ENCODE data around the gene GAMT.

GAMT gene

GRCh38 chr19:1385816-1386215 is 15.5 kb downstream of the GAMT start:
- DNase-seq (ENCODE audit: low read depth, low spot score): no peak

GRCh38 chr19:1384478-1385110 is 16.7 kb downstream of the GAMT start:
- DNase-seq (ENCODE audit: low read depth, low spot score): no peak

GRCh38 chr19:1384085-1384462 is 17.3 kb downstream of the GAMT start:
- DNase-seq (ENCODE audit: low read depth, low spot score): no peak

DNA sequence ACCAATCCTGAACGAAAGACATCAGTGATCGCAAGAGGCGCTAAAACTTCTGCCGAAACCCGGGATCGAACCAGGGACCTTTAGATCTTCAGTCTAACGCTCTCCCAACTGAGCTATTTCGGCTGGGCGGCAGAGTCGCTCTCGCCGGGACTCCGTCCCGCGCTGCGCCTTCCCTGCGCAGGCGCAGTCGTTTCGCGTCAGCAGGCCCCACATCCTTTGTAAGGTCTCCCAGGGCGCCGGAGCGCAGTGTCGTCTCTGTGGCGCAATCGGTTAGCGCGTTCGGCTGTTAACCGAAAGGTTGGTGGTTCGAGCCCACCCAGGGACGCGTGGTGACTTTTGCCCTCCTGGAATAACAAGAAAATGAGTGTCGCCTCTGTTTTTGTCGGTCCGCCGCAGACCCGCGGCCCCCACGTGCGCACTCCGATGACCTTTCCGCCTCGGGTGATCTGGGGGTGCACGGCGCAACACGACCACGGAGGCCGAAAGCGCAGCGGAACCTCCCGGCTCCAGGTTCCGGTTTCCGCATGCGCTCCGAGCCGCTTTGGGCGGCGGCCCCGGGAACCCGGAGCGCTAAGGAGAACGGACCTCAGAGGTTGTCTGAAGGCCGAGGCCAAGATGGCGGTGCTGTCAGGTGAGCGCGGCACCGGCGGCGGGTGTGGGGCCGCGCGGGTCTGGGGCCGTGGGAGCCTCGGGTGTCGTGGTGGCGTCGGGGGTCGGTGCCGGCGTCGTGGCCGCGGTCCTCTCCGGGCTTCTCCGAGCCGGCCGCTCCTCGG is 17.8 kb downstream of the GAMT start, which contains the start of gene NDUFS7:
Gene NDUFS7 (plus strand): TSS at position 596 of the 773 bp plus-strand sequence. CDS start 20 bp downstream, at position 616.
- DNase-seq (ENCODE audit: low read depth, low spot score): peak; percentile 82

- no peak for DNase-seq (ENCODE audit: low read depth, low spot score)
Observed at GRCh38 chr19:1383017-1383311, 18.4 kb downstream of the GAMT start.

DNA sequence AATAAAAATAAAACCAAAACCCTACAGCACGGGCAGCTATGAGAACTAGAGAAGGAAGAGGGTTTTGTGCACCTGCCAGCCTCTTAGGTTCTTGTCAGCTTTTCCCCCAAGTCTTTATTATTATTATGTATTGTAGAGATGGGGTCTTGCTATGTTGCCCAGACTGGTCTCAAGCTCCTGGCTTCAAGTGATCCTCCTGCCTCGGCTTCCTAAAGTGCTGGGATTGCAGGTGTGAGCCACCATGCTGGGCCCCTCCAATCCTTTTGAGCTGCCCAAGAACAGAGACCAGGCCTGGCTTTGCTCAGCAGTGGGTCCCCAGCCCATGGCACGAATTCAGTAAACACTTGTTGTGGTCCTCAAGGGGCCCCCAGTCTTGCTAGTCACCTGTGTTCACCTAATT is 19.1 kb downstream of the GAMT start:
- no peak for DNase-seq (ENCODE audit: low read depth, low spot score)

GRCh38 chr19:1379961-1380489 is 21.3 kb downstream of the GAMT start:
- no peak for DNase-seq (ENCODE audit: low read depth, low spot score)

GRCh38 chr19:1379126-1379905 is 22.0 kb downstream of the GAMT start:
- DNase-seq (ENCODE audit: low read depth, low spot score): no peak

- no peak for DNase-seq (ENCODE audit: low read depth, low spot score)
Observed at GRCh38 chr19:1377965-1378785, 23.2 kb downstream of the GAMT start.

- no peak for DNase-seq (ENCODE audit: low read depth, low spot score)
Observed at GRCh38 chr19:1377176-1377964, 24.0 kb downstream of the GAMT start.

- DNase-seq (ENCODE audit: low read depth, low spot score): no peak
Observed at GRCh38 chr19:1376415-1376805, 24.9 kb downstream of the GAMT start.

DNA sequence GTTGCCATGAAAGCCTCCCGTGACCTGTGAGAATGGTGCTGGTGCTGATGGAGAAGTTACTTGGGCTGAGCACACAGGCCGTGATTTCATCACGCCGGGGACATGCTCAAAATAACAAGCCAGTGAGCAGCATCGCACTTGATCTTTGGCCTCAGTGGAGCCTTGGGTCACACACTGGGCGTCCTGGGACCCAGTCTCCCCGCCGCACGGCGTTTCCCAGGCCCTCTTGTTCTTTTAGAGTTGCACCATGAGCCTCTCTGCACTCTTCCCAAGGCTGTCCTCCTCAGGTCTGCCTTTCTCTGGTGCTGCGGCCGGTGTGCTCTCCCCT is 27.1 kb downstream of the GAMT start:
- DNase-seq (ENCODE audit: low read depth, low spot score): no peak

DNA sequence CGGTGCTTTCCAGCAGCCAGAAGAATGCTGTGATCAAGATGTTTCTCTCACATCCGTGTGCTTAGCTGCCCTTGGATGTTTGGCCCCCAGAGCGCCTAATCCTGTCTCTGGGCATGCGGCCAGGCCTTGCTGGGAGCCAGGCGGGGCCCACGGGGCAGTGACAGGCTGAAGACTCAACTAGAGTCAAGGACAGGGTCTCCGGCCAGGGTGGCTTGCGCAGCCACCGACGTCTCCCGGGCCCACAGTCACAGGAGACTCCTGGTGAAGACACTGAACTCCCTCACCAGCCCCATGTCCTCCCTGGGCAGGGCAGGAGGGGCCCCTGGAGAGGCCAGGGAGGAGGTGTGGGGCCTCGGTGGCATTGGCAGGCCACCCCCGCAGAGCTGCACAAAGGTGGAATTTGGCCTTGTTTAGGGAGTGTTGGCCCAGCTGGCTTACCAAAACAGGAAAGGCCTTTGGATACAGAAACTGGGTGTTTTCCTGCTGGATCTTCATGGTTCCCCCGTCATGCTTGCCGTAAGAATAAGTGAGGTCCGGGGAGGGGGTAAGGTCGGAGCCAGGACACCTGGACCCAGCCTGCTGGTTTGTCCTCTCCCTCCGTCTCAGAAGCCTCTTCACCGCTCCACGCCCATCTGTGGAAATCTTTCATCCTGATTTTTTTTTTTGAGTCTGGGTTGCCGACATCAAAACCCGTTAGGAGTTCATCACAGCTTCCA is 27.6 kb downstream of the GAMT start:
- DNase-seq (ENCODE audit: low read depth, low spot score): no peak

DNA sequence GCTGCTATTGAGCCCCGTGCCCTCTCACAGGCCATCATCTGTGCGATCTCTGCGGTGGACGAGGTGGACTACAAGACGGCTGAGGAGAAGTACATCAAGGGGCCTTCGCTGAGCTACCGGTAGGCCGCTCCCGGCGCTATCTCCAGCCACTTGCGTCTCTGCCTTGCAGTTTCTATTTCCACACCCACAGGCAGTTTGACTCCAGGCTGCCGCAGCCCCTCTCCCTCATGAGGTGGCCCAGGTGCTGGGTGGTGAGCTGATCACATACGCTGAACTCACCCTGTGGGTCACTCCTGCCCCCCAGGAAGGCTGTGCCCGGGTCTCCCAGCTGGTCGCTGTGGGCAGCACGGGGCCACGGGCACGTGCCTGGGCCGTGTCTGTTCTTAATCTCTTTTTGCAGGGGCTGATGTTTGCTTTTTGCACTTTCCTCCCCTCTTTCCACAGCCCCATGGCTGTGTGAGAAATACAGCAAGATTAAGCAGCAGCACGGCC is 28.3 kb downstream of the GAMT start:
- no peak for DNase-seq (ENCODE audit: low read depth, low spot score)

DNA sequence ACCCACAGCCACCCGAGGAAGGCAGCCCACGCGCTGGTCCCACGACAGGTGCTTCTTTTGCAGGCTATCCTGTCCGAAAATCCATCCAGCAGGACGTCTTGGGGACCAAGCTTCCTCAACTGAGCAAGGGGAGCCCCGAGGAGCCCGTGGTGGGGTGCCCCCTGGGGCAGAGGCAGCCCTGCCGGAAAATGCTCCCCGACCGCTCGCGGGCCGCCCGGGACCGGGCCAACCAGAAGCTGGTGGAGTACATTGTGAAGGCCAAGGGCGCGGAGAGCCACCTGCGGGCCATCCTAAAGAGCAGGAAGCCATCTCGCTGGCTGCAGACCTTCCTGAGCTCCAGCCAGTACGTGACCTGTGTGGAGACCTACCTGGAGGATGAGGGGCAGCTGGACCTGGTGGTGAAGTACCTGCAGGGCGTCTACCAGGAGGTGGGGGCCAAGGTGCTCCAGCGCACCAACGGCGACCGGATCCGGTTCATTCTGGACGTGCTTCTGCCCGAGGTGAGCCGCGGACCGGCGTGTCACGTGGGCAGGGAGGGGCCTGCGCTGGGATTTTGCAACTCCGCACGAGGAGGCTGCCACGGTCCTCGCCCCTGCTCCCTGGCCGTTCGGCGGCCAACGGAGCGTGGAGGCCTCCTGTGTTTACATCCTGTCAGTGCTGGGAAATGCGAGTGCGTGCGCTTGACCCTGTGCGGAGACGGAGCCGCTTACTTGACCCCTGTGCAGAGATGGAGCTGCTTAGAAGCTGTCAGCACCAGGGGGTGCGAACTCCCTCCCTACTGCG is 30.6 kb downstream of the GAMT start:
- no peak for DNase-seq (ENCODE audit: low read depth, low spot score)

DNA sequence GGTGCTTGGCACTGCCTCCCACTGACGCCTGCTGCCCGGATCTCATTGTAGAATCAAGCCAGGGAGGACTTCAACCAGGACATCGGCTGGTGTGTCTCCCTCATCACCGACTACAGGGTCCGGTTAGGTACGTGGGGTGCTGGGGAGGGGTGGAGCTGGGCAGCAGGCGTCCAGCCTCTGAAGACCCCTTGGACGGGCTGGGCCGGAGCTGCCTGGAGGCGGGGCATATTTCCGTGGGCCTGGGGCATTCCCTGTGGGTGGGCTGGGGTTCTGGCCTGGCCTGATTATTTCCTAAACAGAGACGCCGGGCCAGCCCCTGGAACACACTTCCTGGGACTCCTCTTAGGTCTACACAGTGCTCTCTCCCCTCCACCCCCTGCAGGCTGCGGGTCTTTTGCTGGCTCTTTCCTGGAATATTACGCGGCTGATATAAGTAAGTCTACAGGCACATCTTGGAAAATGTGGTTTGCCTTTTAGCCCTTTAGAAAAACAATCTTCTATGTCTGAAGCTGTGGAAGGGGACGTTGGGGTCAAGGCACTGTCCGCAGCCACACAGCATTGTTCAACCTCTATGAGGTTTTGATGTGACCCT is 32.0 kb downstream of the GAMT start:
- no peak for DNase-seq (ENCODE audit: low read depth, low spot score)

DNA sequence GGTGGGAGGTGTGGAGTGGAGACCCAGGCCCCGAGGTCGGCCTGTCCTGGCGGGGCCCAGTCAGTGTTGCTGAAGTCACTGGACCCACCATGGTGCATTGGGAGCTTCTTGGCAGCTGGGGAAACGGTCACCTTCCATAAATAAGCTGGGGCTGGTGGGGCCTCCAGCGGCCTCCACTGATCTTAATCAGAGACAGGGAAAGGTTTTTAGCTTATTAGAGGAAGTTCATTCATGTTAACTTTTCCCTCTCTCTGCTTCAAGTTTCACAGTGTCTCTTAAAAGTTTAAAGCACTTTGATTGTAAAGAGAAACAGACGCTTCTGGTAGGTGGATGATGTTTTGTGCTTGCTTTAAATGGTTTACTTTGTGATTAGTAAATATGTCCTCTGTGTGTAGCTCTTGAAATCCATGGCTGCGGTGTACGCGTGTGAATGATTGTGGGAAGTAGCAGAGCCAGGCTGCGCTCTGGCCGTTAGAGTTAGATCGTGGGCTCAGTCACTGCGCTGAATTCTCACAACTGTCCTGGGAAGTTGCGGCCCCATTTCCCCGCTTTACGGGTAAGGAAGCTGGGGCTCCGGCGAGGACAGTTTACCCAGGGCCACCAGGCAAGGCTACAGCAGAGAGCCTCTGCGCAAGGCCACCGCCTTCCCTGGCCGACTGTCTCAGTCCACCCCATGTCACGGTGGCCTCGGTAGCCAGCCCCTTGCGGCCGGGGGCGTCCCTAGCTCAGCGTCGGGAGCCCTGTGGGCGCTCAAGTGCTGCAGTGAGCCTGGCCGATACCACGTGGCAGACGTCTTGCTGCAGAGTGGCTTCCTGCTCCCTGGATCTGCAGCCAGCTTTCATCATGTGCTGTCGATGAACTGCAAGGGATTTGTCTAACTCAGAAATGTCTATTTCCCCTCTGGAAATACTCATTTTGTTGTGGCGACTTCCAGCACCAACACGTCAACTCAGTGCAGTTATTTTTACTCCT is 34.2 kb downstream of the GAMT start:
- no peak for DNase-seq (ENCODE audit: low read depth, low spot score)

- no peak for DNase-seq (ENCODE audit: low read depth, low spot score)
Observed at GRCh38 chr19:1366296-1366695, 35.0 kb downstream of the GAMT start.

Measured in brain pericyte (primary cell).